Prostate gland (tissue), 2 donors: ENCODE data around the gene ULK1. TPM values are rescaled to one million over a fixed set of nuclear protein-coding genes. Genes with fewer than 3 reads are reported as not detected.

ENCODE experiments used
- DNase-seq: peaks from one replicate; pipeline ENCODE4 v3.0.0-alpha.2; 2019; ENCODE audit warnings: low spot score
- H3K27ac ChIP-seq, 2 donors: fragments of 200-600 bp; sonication (generic); 2 replicates each; pipeline ENCODE4 v1.5.1; 2017 to 2019
- H3K27me3 ChIP-seq: fragments of 200-600 bp; sonication (generic); replicated peaks from 2 replicates; pipeline ENCODE4 v1.5.1; 2019; ENCODE audit not compliant: insufficient read depth
- H3K36me3 ChIP-seq, 2 donors: fragments of 200-600 bp; sonication (generic); 1 replicate in 1 of 2; 2 replicates in 1 of 2; pipeline versions ENCODE4 v1.5.1 to v1.8.1; 2017 to 2019
- H3K4me1 ChIP-seq: fragments of 200-600 bp; sonication (generic); replicated peaks from 2 replicates; pipeline ENCODE4 v1.5.1; 2019
- H3K4me3 ChIP-seq, 2 donors: fragments of 200-600 bp; sonication (generic); 2 replicates each; pipeline ENCODE4 v1.5.1; 2017 to 2019
- H3K9me3 ChIP-seq: fragments of 200-600 bp; sonication (generic); 2 replicates; pipeline ENCODE4 v1.5.1; 2017
- CTCF ChIP-seq, 4 experiments: fragments of 200-600 bp in 2 of 4; fragments of 450-650 bp in 2 of 4; sonication (generic) in 2 of 4; IDR thresholded peaks; 1 replicate in 3 of 4; 2 replicates in 1 of 4; pipeline ENCODE4 v1.5.1; 2016 to 2019; ENCODE audit warnings: antibody characterized with exemption in 4 of 4, mild to moderate bottlenecking in 2 of 4, moderate library complexity in 2 of 4
- POLR2A ChIP-seq: fragments of 450-650 bp; IDR thresholded peaks from one replicate; pipeline ENCODE4 v1.6.1; 2016; ENCODE audit warnings: antibody characterized with exemption, mild to moderate bottlenecking
- POLR2AphosphoS5 ChIP-seq: sonication (generic); formaldehyde crosslinking; IDR thresholded peaks from one replicate; pipeline ENCODE4 v1.6.1; 2017; ENCODE audit warnings: antibody characterized with exemption
- WGBS: methylation state at CpG from one replicate; pipeline ENCODE4 v1.1.5; 2018; 5-methylcytosine and 5-hydroxymethylcytosine counted together
- intact Hi-C: fragments of 100-400 bp; cut with DNase I; formaldehyde crosslinking; loops from one replicate; pipeline ENCODE4 v1.14.2; 2022
- total RNA-seq, 2 donors: library from RNA; depleted of rRNA; stranded (reverse); fragments of >200 nt; gene quantifications; one replicate each; pipeline ENCODE4 v1.1.0, GENCODE V29; 2016

The ULK1 gene
- total RNA-seq, 2 donors from 2014 or later = 26.2 to 62.5 TPM

GRCh38 chr12:131919051-131919347 is 24.6 kb downstream of the ULK1 start:
- H3K27ac ChIP-seq = no peak overlapping the region
- H3K27me3 ChIP-seq = no peaks in the 10 kb centered on the region
- TF ChIP-seq CTCF (IDR thresholded peaks at IDR 0.05) = no peak
- TF ChIP-seq POLR2AphosphoS5 = no peak
- TF ChIP-seq POLR2A = no peak
- intact Hi-C loops = no loop called here
- no peak overlapping the region for H3K4me3 ChIP-seq
- H3K4me1 ChIP-seq = no peaks in the 10 kb centered on the region
- H3K36me3 ChIP-seq = peaks cover 12 to 27% of the 10 kb centered on the region in 2 donors
- H3K9me3 ChIP-seq = no peaks in the 10 kb centered on the region
- no peak for DNase-seq
- WGBS = 87% methylated on average over 16 of the region's 19 CpGs

GRCh38 chr12:131919366-131920156 is 25.1 kb downstream of the ULK1 start:
- H3K9me3 ChIP-seq = no peaks in the 10 kb centered on the region
- H3K27ac ChIP-seq = no peak overlapping the region
- H3K4me1 ChIP-seq = no peaks in the 10 kb centered on the region
- intact Hi-C loops = no loop called here
- DNase-seq = no peak
- H3K27me3 ChIP-seq = no peaks in the 10 kb centered on the region
- TF ChIP-seq POLR2A (no peak), POLR2AphosphoS5 (no peak), CTCF (IDR thresholded peaks at IDR 0.05) (no peak)
- peaks cover 12 to 21% of the 10 kb centered on the region in 2 donors for H3K36me3 ChIP-seq
- 90% methylated on average over 33 of the region's 37 CpGs for WGBS
- H3K4me3 ChIP-seq = no peak overlapping the region

DNA sequence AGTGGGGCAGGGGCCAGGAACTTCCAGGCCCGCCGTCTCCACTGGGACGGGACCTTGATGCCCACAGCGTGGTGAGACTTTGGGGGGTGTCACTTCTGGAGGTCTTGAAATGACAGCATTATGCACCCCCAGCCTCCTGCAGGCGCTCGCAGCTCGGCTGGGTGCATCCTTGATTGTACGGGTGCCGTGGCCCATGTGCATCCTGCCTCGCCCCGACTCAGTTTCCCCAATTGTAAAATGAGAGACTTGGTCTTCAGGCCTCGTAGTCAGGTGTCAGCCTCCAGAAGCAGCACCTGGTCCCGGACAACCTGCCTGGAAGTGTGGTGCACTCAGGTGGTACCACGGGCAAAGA is 25.7 kb downstream of the ULK1 start:
- Histone ChIP-seq H3K9me3 (no peaks in the 10 kb centered on the region), H3K27ac (no peak overlapping the region), H3K36me3 (peaks cover 12 to 16% of the 10 kb centered on the region in 2 donors), H3K27me3 (no peaks in the 10 kb centered on the region), H3K4me3 (no peak overlapping the region), H3K4me1 (no peaks in the 10 kb centered on the region)
- intact Hi-C loops = no loop called here
- DNase-seq = no peak
- 90% methylated on average over 14 of the region's 14 CpGs for WGBS
- TF ChIP-seq CTCF (IDR thresholded peaks at IDR 0.05) = no peak
- no peak for TF ChIP-seq POLR2AphosphoS5
- no peak for TF ChIP-seq POLR2A

DNA sequence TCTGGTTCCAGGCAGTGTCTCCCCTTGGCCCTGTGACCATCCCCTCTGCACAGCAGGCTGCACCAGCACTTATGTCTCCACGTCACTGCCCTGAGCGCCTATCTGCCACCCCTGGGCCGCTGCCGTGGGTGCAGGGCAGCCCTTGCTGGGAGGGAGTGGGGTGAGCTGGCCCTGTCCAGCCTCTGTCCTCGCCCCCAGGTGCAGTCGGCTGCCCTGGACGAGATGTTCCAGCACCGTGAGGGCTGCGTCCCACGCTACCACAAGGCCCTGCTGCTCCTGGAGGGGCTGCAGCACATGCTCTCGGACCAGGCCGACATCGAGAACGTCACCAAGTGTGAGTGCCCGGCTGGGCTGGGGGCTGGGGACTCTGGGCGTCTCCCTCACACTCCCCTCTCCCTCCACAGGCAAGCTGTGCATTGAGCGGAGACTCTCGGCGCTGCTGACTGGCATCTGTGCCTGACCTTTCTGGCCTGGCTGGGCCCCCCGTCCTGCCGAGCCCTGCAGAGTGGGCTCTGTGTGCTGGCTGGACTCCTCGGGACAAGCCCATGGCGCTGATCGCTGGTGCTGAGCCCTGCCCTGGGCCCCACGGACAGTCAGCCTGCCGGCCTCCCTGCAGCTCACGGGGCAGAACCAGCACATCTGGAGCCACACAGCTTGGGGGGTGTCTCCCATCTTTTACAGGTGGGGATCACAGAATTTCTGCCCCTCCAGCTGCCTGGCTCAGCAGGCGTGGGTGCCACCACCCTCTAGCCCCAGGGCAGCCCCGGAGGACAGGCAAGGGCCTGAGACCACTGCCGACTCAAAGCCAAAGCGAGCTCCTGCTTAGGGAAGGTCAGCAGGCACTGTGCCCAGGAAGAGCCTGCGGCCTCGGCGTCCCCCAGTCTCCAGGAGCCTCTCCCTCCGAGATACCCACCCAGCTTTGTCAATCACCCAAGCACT is 26.7 kb downstream of the ULK1 start:
- no peak for DNase-seq
- Histone ChIP-seq H3K4me3 (no peak overlapping the region), H3K36me3 (peaks cover 5 to 9% of the 10 kb centered on the region in 2 donors), H3K27me3 (no peaks in the 10 kb centered on the region), H3K27ac (no peak overlapping the region), H3K9me3 (no peaks in the 10 kb centered on the region), H3K4me1 (no peaks in the 10 kb centered on the region)
- no peak for TF ChIP-seq CTCF (IDR thresholded peaks at IDR 0.05)
- no peak for TF ChIP-seq POLR2A
- no peak for TF ChIP-seq POLR2AphosphoS5
- intact Hi-C loops = no loop called here
- WGBS = 78% methylated on average over 29 of the region's 35 CpGs
